ENCODE measurements around the gene PLPPR3. TPM values are rescaled to one million over a fixed set of nuclear protein-coding genes. Genes with fewer than 3 reads are reported as not detected.

The PLPPR3 gene
- total and polyA plus RNA-seq, 12 donors: not detected

DNA sequence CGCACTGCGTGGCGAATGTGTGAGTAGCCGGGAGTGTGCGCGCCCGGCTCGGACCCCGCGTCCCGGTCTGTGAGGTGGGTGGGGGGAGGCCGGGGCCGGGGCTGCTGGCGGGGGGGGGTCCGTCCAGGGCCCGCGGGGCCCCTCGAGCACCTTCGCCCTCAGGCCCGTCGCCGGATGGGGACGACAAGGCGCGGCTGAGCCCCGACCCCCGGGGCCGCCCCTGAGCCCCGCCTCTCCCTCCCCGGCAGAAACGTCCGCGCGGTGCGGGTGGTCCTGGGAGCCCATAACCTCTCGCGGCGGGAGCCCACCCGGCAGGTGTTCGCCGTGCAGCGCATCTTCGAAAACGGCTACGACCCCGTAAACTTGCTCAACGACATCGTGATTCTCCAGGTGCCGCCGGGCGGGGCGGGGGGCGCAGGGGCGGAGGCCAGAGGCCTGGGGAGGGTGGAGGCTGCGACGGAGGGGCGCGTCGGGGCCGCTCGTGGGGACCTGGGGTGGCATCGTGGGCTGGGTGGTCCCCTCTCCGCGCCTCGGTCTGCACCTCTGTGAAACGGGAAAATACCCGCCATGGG, 31.3 kb upstream of the PLPPR3 start:
- Histone ChIP-seq H3K4me1 (peaks cover 7 to 29% (median 10%) of the 10 kb centered on the region in 9 donors), H3K27ac (no peak overlapping the region), H3K4me3 (peak overlapping the region in 2 of 10 donors; percentile 16 to 28), H3K9me3 (no peaks in the 10 kb centered on the region), H3K27me3 (peaks cover 0 to 50% (median 29%) of the 10 kb centered on the region in 7 donors), H3K36me3 (no peaks in the 10 kb centered on the region)
- ATAC-seq (no peak), DNase-seq (no peak)
- TF ChIP-seq, protein P1, sequence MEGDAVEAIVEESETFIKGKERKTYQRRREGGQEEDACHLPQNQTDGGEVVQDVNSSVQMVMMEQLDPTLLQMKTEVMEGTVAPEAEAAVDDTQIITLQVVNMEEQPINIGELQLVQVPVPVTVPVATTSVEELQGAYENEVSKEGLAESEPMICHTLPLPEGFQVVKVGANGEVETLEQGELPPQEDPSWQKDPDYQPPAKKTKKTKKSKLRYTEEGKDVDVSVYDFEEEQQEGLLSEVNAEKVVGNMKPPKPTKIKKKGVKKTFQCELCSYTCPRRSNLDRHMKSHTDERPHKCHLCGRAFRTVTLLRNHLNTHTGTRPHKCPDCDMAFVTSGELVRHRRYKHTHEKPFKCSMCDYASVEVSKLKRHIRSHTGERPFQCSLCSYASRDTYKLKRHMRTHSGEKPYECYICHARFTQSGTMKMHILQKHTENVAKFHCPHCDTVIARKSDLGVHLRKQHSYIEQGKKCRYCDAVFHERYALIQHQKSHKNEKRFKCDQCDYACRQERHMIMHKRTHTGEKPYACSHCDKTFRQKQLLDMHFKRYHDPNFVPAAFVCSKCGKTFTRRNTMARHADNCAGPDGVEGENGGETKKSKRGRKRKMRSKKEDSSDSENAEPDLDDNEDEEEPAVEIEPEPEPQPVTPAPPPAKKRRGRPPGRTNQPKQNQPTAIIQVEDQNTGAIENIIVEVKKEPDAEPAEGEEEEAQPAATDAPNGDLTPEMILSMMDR (IDR thresholded peaks at IDR 0.05): no peak
- 30 to 31% methylated on average over 55 to 67 of the region's 67 CpGs for WGBS, 2 donors
- intact Hi-C loops (cut with DNase I): loop anchor here in 3 of 10 donors (10.0 kb wide), 3 partner anchors 58 to 132 kb away; partner anchors contain the start of genes PTBP1 (in 1 of the 3) and WDR18 (in 1 of the 3)

DNA sequence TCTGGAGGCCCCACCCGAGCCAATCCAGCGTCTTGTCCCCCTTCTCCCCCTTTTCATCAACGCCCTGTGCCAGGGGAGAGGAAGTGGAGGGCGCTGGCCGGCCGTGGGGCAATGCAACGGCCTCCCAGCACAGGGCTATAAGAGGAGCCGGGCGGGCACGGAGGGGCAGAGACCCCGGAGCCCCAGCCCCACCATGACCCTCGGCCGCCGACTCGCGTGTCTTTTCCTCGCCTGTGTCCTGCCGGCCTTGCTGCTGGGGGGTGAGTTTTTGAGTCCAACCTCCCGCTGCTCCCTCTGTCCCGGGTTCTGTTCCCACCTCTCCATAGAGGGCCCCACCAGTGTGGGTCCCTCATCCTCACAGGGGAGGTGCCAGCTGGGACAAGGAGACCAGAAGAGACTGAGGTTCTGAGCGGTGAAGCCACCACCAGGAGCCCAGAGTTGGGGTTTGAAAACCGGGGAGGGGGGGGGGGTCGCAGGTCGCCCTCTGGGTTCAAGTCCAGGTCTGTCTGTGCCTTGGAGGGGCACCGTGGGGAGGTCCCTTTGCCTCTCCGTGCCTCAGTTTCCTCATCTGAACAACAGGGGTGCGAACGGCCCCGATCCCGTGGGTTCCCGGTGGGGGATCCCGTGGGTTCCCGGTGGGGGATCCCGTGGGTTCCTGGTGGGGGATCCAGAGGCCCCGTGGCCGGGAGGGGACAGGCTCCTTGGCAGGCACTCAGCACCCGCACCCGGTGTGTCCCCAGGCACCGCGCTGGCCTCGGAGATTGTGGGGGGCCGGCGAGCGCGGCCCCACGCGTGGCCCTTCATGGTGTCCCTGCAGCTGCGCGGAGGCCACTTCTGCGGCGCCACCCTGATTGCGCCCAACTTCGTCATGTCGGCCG, 30.6 kb upstream of the PLPPR3 start, which contains the start of gene ELANE:
Gene ELANE, plus strand, starts transcription at position 168 of the 878 bp plus-strand sequence. Its CDS starts 26 bp downstream, at position 194.
- intact Hi-C loops (cut with DNase I): loop anchor here in 3 of 10 donors (10.0 kb wide), 3 partner anchors 58 to 132 kb away; partner anchors contain the start of genes PTBP1 (in 1 of the 3) and WDR18 (in 1 of the 3)
- peak within 1 kb of the TSS in 2 of 10 donors; percentile 16 to 28 for H3K4me3 ChIP-seq
- H3K27ac ChIP-seq: peak within 1 kb of the TSS in 8 of 10 donors; percentile 75 to 84 (median 79)
- no peaks in the 10 kb centered on the region for H3K9me3 ChIP-seq
- H3K36me3 ChIP-seq: no peaks in the 10 kb centered on the region
- WGBS, 2 donors: 64 to 65% methylated on average over 54 to 55 of the region's 55 CpGs
- DNase-seq: no peak
- TF ChIP-seq, protein P1 (IDR thresholded peaks at IDR 0.05): no peak
- peaks cover 0 to 51% (median 36%) of the 10 kb centered on the region in 7 donors for H3K27me3 ChIP-seq
- no peak for ATAC-seq
- H3K4me1 ChIP-seq: peaks cover 7 to 34% (median 13%) of the 10 kb centered on the region in 9 donors

DNA sequence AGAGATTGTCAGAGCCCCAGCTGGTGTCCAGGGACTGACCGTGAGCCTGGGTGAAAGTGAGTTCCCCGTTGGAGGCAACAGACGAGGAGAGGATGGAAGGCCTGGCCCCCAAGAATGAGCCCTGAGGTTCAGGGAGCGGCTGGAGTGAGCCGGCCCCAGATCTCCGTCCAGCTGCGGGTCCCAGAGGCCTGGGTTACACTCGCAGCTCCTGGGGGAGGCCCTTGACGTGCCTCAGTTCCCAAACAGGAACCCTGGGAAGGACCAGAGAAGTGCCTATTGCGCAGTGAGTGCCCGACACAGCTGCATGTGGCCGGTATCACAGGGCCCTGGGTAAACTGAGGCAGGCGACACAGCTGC, 29.2 kb upstream of the PLPPR3 start:
- 34 to 43% methylated on average over 13 of the region's 13 CpGs for WGBS, 2 donors
- ATAC-seq (no peak), DNase-seq (no peak)
- intact Hi-C loops (cut with DNase I): loop anchor here in 3 of 10 donors (10.0 kb wide), 3 partner anchors 56 to 134 kb away; partner anchors contain the start of genes PTBP1 (in 1 of the 3) and WDR18 (in 1 of the 3)
- TF ChIP-seq, protein P1 (IDR thresholded peaks at IDR 0.05): no peak
- H3K4me1 ChIP-seq: peaks cover 7 to 34% (median 13%) of the 10 kb centered on the region in 9 donors
- H3K4me3 ChIP-seq: peak overlapping the region in 6 of 10 donors; percentile 0 to 21 (median 8)
- no peaks in the 10 kb centered on the region for H3K9me3 ChIP-seq
- H3K27ac ChIP-seq: peak overlapping the region; percentile 60 to 84 (median 79)
- no peaks in the 10 kb centered on the region for H3K36me3 ChIP-seq
- peaks cover 0 to 59% (median 48%) of the 10 kb centered on the region in 7 donors for H3K27me3 ChIP-seq

Measured in heart right ventricle (tissue), 16 donors.